Esophagus muscularis mucosa (tissue), 4 donors: Measurements from ENCODE around the gene SCN8A.

Experiments
- CTCF ChIP-seq, 3 experiments: fragments of 200-600 bp in 2 of 3; fragments of 450-650 bp in 1 of 3; sonication (generic) in 2 of 3; IDR thresholded peaks; one replicate each; pipeline ENCODE4 v1.5.1; 2017 to 2019; ENCODE audit warnings: antibody characterized with exemption in 3 of 3, mild to moderate bottlenecking in 2 of 3, moderate library complexity in 1 of 3
- EP300 ChIP-seq: sonication (generic); formaldehyde crosslinking; IDR thresholded peaks from one replicate; pipeline ENCODE4 v1.6.1; 2017; ENCODE audit warnings: antibody characterized with exemption
- POLR2A ChIP-seq: fragments of 450-650 bp; IDR thresholded peaks from one replicate; pipeline ENCODE4 v1.6.1; 2017; ENCODE audit warnings: antibody characterized with exemption, moderate library complexity, mild to moderate bottlenecking, low read depth
- POLR2AphosphoS5 ChIP-seq, 2 donors: sonication (generic); formaldehyde crosslinking; IDR thresholded peaks; one replicate each; pipeline ENCODE4 v1.6.1; 2017; ENCODE audit warnings: antibody characterized with exemption in 2 of 2

DNA sequence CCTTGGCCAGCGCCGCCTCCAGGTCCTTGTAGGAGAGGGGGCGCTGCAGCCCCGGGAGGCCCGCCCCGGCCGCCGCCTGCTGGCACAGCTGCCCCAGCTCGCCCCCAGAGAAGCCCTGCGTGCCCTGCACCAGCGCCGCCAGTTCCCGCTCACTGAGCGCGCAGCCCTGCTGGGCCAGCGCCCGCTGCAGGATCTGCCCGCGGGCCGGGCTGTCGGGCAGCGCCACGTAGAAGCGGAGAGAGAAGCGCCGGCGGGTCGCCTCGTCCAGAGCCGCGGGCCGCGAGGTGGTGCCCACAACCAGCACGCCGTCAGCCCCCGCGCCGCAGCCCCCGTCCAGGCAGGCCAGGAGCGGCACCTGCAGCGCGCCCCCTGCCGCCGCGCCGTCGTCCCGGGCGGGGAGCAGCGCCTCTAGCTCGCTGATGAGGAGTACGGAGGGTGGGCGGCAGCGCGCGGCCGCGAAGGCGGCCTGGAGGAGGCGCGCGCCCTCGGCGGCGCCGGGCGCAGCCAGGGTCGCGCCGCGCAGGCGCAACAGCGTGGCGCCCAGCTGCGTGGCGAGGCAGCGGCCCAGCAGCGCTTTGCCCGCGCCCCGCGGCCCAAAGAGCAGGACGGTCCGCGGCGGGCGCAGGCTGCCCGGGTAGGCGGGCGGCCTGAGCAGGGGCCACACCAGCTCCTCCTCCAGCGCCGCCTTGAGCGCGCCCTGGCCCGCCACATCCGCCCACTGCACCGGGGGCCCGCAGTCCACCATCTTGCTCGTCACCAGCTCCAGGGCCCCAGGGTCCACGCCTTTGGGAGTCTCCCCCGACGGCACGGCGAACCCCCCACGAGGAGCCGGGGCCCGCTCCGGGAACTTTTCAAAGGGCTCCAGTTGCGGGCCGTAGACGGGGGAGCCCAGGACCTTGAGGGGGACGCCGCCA lies 229.8 kb downstream of the SCN8A start:
- TF ChIP-seq CTCF (IDR thresholded peaks at IDR 0.05) (peak in 2 of 3 experiments; percentile 12 to 13), POLR2AphosphoS5 (IDR thresholded peaks at IDR 0.05) (no peak), EP300 (no peak), POLR2A (no peak)
